ENCODE data around the gene SAPCD2.

DNA sequence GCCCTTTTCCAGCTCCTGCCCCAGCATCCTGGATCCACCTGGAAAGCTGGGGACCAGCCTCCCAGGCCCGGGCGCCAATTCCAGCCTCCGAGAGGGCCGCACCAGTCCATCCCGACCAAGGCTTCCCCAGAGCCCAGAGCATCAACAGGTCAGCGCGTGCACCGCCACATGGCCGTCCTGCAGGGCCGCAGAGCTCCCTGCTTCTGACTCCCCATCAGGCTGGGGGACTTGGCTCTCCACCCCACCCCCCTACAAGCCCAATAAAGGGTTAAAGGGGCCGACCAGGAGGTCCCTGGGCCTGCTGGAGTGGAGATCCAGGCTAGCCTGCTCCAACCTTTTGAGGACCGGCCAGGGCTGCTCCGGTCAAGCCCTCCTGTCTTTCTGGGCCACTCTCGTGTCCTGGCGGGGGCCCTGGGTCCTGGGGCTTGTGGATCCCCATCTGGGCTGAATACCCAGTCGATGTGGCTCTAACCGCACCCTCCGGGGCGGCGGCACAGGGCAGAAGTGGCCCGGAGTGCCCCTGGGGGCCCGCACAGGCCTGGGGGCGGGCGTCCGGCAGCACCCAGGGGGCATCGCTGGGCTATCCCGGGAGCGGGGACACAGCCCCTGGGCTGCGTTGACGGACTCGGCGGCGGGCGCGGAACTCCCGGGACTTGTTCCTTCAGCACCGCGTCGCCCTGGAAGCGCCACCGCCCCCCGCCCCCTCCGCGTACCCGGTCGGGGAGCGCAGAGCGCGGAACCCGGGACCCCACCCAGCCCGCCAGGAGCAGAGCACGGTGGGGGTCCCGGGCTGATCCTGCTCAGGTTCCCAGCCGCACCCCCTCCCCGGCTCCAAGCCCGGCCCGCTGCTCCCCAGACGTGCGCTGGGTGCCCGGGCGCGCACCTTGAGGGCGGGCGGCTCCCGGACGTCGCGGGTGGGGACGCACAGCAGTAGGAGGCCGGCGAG lies 17.1 kb downstream of the SAPCD2 start:
- TF ChIP-seq EP300 (IDR thresholded peaks at IDR 0.05) (no peak), POLR2A (IDR thresholded peaks at IDR 0.05) (no peak), POLR2AphosphoS5 (IDR thresholded peaks at IDR 0.05) (no peak)
- TF ChIP-seq, protein P1, sequence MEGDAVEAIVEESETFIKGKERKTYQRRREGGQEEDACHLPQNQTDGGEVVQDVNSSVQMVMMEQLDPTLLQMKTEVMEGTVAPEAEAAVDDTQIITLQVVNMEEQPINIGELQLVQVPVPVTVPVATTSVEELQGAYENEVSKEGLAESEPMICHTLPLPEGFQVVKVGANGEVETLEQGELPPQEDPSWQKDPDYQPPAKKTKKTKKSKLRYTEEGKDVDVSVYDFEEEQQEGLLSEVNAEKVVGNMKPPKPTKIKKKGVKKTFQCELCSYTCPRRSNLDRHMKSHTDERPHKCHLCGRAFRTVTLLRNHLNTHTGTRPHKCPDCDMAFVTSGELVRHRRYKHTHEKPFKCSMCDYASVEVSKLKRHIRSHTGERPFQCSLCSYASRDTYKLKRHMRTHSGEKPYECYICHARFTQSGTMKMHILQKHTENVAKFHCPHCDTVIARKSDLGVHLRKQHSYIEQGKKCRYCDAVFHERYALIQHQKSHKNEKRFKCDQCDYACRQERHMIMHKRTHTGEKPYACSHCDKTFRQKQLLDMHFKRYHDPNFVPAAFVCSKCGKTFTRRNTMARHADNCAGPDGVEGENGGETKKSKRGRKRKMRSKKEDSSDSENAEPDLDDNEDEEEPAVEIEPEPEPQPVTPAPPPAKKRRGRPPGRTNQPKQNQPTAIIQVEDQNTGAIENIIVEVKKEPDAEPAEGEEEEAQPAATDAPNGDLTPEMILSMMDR (IDR thresholded peaks at IDR 0.05) = no peak
